Measurements from ENCODE around the gene VAV2. TPM values are rescaled to one million over a fixed set of nuclear protein-coding genes. Genes with fewer than 3 reads are reported as not detected.

VAV2 gene
- total and polyA plus RNA-seq, 9 of the 15 experiments (the other 6 are each of a cell fraction or from before 2014, with no cell fraction given): 0.01 to 2.7 (median 1.0) TPM; not detected in 1

DNA sequence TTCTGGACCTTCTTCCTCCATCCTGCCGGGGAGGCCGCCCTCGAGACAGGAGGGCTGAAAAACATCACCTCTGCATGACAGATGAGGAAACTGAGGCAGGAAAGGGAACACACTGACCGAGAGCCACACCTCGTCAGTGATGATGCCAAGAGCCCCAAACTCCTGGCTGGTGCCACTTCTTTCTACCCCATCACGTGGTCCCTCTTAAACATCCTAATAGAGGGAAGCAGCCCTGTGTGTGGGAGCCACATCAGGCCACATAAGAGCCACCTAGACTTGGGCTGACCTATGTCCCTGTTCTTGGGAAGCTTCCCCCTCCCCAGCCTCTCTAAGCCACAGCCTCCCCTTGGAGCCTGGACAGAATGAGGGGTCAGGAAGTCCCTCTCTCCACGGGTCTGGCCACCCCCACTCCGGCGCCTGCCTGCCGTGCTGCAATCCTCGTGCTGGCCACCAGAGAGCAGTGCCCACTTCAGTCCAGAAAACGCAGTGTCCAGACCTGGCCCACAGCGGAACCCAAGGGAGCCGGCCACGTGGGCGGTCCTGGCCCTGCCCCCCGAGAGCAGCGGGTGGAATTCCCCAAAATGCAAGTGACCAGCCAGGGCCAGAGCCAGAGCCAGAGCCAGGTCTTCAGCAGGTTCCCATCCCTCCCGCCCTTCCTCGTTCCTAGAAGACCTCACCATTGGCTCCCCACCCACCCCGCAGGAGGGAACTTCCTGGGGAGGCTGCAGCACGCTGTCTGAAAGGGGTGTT lies 199.2 kb downstream of the VAV2 start (continued):
- TF ChIP-seq ZNF830 (CRISPR knock-in tag; IDR thresholded peaks at IDR 0.05): no peak
- no peak for TF ChIP-seq C11orf30 (IDR thresholded peaks at IDR 0.05; ENCODE audit: low read depth)
- TF ChIP-seq, protein P1, sequence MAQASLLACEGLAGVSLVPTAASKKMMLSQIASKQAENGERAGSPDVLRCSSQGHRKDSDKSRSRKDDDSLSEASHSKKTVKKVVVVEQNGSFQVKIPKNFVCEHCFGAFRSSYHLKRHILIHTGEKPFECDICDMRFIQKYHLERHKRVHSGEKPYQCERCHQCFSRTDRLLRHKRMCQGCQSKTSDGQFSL (CRISPR knock-in tag; IDR thresholded peaks at IDR 0.05): peak; percentile 85
- TF ChIP-seq, protein P1 (tag; IDR thresholded peaks at IDR 0.05): no peak
- no peak for TF ChIP-seq ZNF584 (CRISPR knock-in tag; IDR thresholded peaks at IDR 0.05; ENCODE audit: low read depth)
- TF ChIP-seq NFE2L1 (tag; IDR thresholded peaks at IDR 0.05; ENCODE audit: borderline replicate concordance, low read depth): no peak
- TF ChIP-seq ETS1 (conservative IDR thresholded peaks at IDR 0.05; ENCODE audit: control insufficient read depth, low read depth, low read length): no peak
- no peak for TF ChIP-seq TCFL5 (CRISPR knock-in tag; conservative IDR thresholded peaks at IDR 0.05)
- TF ChIP-seq ZNF512 (tag; IDR thresholded peaks at IDR 0.05): no peak
- peak; percentile 40; the same call in 1 of the 2 replicates for TF ChIP-seq KLF16 (IDR thresholded peaks at IDR 0.05)
- no peak for TF ChIP-seq NELFE (IDR thresholded peaks at IDR 0.05; ENCODE audit: insufficient read depth, insufficient read length)
- no peak for TF ChIP-seq TCF7 (IDR thresholded peaks at IDR 0.05; ENCODE audit: borderline replicate concordance)
- TF ChIP-seq XRCC5 (IDR thresholded peaks at IDR 0.05; ENCODE audit: low read depth, low read length): no peak
- TF ChIP-seq ATF7 (IDR thresholded peaks at IDR 0.05): no peak
- TF ChIP-seq, protein P2, sequence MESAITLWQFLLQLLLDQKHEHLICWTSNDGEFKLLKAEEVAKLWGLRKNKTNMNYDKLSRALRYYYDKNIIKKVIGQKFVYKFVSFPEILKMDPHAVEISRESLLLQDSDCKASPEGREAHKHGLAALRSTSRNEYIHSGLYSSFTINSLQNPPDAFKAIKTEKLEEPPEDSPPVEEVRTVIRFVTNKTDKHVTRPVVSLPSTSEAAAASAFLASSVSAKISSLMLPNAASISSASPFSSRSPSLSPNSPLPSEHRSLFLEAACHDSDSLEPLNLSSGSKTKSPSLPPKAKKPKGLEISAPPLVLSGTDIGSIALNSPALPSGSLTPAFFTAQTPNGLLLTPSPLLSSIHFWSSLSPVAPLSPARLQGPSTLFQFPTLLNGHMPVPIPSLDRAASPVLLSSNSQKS (CRISPR knock-in tag; IDR thresholded peaks at IDR 0.05): no peak
- no peak for TF ChIP-seq CCNT2 (IDR thresholded peaks at IDR 0.05; ENCODE audit: borderline replicate concordance, extremely low read depth, insufficient read length, low read depth, low read length)
- TF ChIP-seq DACH1 (IDR thresholded peaks at IDR 0.05; ENCODE audit: partially characterized antibody): no peak
- TF ChIP-seq, protein P3, sequence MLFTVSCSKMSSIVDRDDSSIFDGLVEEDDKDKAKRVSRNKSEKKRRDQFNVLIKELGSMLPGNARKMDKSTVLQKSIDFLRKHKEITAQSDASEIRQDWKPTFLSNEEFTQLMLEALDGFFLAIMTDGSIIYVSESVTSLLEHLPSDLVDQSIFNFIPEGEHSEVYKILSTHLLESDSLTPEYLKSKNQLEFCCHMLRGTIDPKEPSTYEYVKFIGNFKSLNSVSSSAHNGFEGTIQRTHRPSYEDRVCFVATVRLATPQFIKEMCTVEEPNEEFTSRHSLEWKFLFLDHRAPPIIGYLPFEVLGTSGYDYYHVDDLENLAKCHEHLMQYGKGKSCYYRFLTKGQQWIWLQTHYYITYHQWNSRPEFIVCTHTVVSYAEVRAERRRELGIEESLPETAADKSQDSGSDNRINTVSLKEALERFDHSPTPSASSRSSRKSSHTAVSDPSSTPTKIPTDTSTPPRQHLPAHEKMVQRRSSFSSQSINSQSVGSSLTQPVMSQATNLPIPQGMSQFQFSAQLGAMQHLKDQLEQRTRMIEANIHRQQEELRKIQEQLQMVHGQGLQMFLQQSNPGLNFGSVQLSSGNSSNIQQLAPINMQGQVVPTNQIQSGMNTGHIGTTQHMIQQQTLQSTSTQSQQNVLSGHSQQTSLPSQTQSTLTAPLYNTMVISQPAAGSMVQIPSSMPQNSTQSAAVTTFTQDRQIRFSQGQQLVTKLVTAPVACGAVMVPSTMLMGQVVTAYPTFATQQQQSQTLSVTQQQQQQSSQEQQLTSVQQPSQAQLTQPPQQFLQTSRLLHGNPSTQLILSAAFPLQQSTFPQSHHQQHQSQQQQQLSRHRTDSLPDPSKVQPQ (CRISPR knock-in tag; IDR thresholded peaks at IDR 0.05; ENCODE audit: borderline replicate concordance): no peak
- TF ChIP-seq POLR2AphosphoS5 (IDR thresholded peaks at IDR 0.05; ENCODE audit: control insufficient read depth, insufficient read depth, low read depth, low read length): no peak
- peak; percentile 92 to 93 for TF ChIP-seq RAD21 (CRISPR knock-in tag; conservative IDR thresholded peaks at IDR 0.05 in 1 of 2, IDR thresholded peaks at IDR 0.05 in 1 of 2)

Measured in K562 (cell line).